NCI-H524 treated with DMSO at 0.1 percent for 48 hours (cell line): Measurements from ENCODE around the gene NFKB2.

ENCODE experiments used
- DNase-seq: peaks from one replicate; lab custom pipeline; 2025; lab: John Stamatoyannopoulos, UW

The NFKB2 gene

DNA sequence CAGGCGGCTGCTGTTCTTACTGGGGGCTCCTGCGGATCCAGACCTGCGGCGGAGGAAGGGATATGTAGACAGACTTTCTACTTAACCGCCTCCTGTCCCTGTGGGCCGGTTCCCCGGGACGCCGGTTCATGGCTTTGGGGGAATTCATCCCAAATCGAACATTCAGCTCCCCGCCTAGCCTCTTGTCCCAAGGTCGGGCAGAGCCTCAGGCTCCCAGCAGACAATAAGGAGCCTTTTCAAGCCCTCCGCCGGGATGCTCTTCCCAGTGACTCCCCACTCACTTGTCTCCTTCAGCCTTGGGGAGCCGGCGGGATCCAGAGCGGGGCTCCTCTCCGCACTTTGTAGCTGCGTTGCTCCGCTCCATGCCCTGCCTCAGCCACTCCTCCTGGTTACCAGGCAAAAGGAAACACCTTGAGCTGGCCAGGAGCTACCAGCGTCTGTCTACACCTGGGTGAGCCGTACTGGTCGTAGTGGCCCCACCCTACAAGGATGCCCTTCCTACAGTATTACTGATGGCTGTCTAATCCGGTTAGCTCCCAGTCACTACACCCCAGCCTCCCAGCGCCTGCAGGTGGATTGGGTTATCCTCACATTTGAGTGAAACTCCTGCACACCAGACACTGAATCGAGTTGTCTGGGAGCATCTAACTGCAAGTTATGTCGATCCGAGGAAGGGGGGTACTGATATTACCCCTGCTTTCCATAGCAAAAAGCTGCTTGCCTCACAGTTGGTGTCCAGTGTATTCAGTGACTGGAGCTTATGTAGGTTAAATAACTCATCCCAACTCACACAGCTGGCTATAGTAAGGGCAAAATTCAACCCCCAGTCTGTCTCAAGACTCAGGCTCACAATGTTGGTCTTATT, 55.8 kb downstream of the NFKB2 start, which contains the start of gene C10orf95:
Gene C10orf95, minus strand, starts transcription at position 439 of the 865 bp plus-strand sequence. CDS start 450 bp downstream, outside the sequence.
- no peak for DNase-seq
